ENCODE data around the gene TLR8. TPM values are rescaled to one million over a fixed set of nuclear protein-coding genes. Genes with fewer than 3 reads are reported as not detected.

TLR8 gene
- total RNA-seq, 1 donor from 2014 or later: not detected

GRCh38 chrX:12891915-12892506 lies 14.4 kb upstream of the TLR8 start:
- H3K4me2 ChIP-seq (ENCODE audit: low read length): no peak overlapping the region
- no peaks in the 10 kb centered on the region for H4K20me1 ChIP-seq (ENCODE audit: insufficient read depth, low read length)
- no peaks in the 10 kb centered on the region for H3K9me3 ChIP-seq (ENCODE audit: insufficient read depth, low read depth, low read length)
- no peaks in the 10 kb centered on the region for H3K36me3 ChIP-seq (ENCODE audit: insufficient read depth, low read length)
- H3K27me3 ChIP-seq (ENCODE audit: insufficient read depth, low read length): no peaks in the 10 kb centered on the region
- H2AFZ ChIP-seq (ENCODE audit: low read depth, low read length): no peak overlapping the region
- no peak overlapping the region for H3K9ac ChIP-seq (ENCODE audit: low read length)
- H3K36me3 Mint-ChIP-seq (ENCODE audit: low read depth, unreplicated experiment): no peaks in the 10 kb centered on the region
- peaks cover 9% of the 10 kb centered on the region for H3K4me1 Mint-ChIP-seq (ENCODE audit: low read depth, unreplicated experiment)
- H3K79me2 ChIP-seq (ENCODE audit: insufficient read depth, low read length): no peaks in the 10 kb centered on the region
- no peaks in the 10 kb centered on the region for H3K4me1 ChIP-seq (ENCODE audit: insufficient read depth, low read length)
- H3K27ac ChIP-seq (ENCODE audit: low read depth, low read length): no peak overlapping the region
- no peak overlapping the region for H3K27ac Mint-ChIP-seq (ENCODE audit: unreplicated experiment)
- TF ChIP-seq EZH2 (IDR thresholded peaks at IDR 0.05; ENCODE audit: insufficient read depth, low read length): no peak
- no peak for TF ChIP-seq CTCF (IDR thresholded peaks at IDR 0.05; ENCODE audit: insufficient read depth, low read depth, low read length)
- no peak overlapping the region for H3K4me3 ChIP-seq (ENCODE audit: insufficient read depth, low read depth, low read length)
- H3K9me3 Mint-ChIP-seq (ENCODE audit: unreplicated experiment): no peaks in the 10 kb centered on the region
- DNase-seq (ENCODE audit: low read depth): no peak
- H3K4me3 Mint-ChIP-seq (ENCODE audit: unreplicated experiment): no peak overlapping the region
- FAIRE-seq: no peak
- peaks cover 4% of the 10 kb centered on the region for H3K27me3 Mint-ChIP-seq (ENCODE audit: low read depth, unreplicated experiment)

GRCh38 chrX:12892716-12893115 lies 13.7 kb upstream of the TLR8 start:
- FAIRE-seq (no peak), DNase-seq (ENCODE audit: low read depth) (no peak)
- Histone ChIP-seq H3K36me3 (ENCODE audit: insufficient read depth, low read length) (no peaks in the 10 kb centered on the region), H3K27ac (ENCODE audit: low read depth, low read length) (no peak overlapping the region), H3K4me1 (ENCODE audit: insufficient read depth, low read length) (no peaks in the 10 kb centered on the region), H3K9me3 (ENCODE audit: insufficient read depth, low read depth, low read length) (no peaks in the 10 kb centered on the region), H2AFZ (ENCODE audit: low read depth, low read length) (no peak overlapping the region), H3K4me3 (ENCODE audit: insufficient read depth, low read depth, low read length) (no peak overlapping the region), H3K79me2 (ENCODE audit: insufficient read depth, low read length) (no peaks in the 10 kb centered on the region), H4K20me1 (ENCODE audit: insufficient read depth, low read length) (no peaks in the 10 kb centered on the region), H3K9ac (ENCODE audit: low read length) (no peak overlapping the region), H3K27me3 (ENCODE audit: insufficient read depth, low read length) (no peaks in the 10 kb centered on the region), H3K4me2 (ENCODE audit: low read length) (no peak overlapping the region)
- Mint-ChIP-seq H3K36me3 (ENCODE audit: low read depth, unreplicated experiment) (no peaks in the 10 kb centered on the region), H3K4me1 (ENCODE audit: low read depth, unreplicated experiment) (peaks cover 9% of the 10 kb centered on the region), H3K27ac (ENCODE audit: unreplicated experiment) (no peak overlapping the region), H3K4me3 (ENCODE audit: unreplicated experiment) (no peak overlapping the region), H3K27me3 (ENCODE audit: low read depth, unreplicated experiment) (peaks cover 4% of the 10 kb centered on the region), H3K9me3 (ENCODE audit: unreplicated experiment) (no peaks in the 10 kb centered on the region)
- TF ChIP-seq EZH2 (IDR thresholded peaks at IDR 0.05; ENCODE audit: insufficient read depth, low read length): no peak
- no peak for TF ChIP-seq CTCF (IDR thresholded peaks at IDR 0.05; ENCODE audit: insufficient read depth, low read depth, low read length)

Measured in astrocyte (in vitro differentiated cells and primary cell).